Lower lobe of right lung (tissue), 2 donors: ENCODE results near the gene CFAP119. TPM values are rescaled to one million over a fixed set of nuclear protein-coding genes. Genes with fewer than 3 reads are reported as not detected.
A peak's percentile ranks its signal among the peaks of the same experiment; 100 is the strongest.

Experiments
- ATAC-seq, 2 donors: fragments of 200-7000 bp; cut with Tn5 transposase; one replicate each; pipeline ENCODE4 v1.9.1; 2020 to 2022; ENCODE audit warnings: mild to moderate bottlenecking in 2 of 2, moderate library complexity in 2 of 2
- DNase-seq: peaks from one replicate; pipeline ENCODE4 v3.0.0-alpha.2; 2020
- H3K27ac ChIP-seq: fragments of 200-600 bp; one replicate; pipeline ENCODE4 v1.8.0; 2022
- H3K27me3 ChIP-seq: fragments of 200-600 bp; one replicate; pipeline ENCODE4 v1.8.0; 2022; ENCODE audit warnings: low read depth
- H3K36me3 ChIP-seq: fragments of 200-600 bp; one replicate; pipeline ENCODE4 v1.8.0; 2022; ENCODE audit warnings: mild to moderate bottlenecking
- H3K4me1 ChIP-seq: fragments of 200-600 bp; one replicate; pipeline ENCODE4 v1.8.0; 2022
- H3K4me3 ChIP-seq: fragments of 200-600 bp; one replicate; pipeline ENCODE4 v1.8.0; 2022; ENCODE audit warnings: mild to moderate bottlenecking
- H3K9me3 ChIP-seq: fragments of 200-600 bp; one replicate; pipeline ENCODE4 v1.8.0; 2022
- CTCF ChIP-seq: fragments of 200-600 bp; IDR thresholded peaks from one replicate; pipeline ENCODE4 v1.8.0; 2022; ENCODE audit warnings: antibody characterized with exemption, mild to moderate bottlenecking
- intact Hi-C: fragments of 100-400 bp; cut with DNase I; formaldehyde crosslinking; loops from one replicate; pipeline ENCODE4 v1.11.0; 2022
- total RNA-seq: library from RNA; stranded (reverse); fragmentation: NEBNext Ultra II Directional; extraction: Animal tissue kit (Norgen Biotek cat#: 25700); gene quantifications from one replicate; pipeline ENCODE4 v1.2.1, GENCODE V29; 2021
- donor health status: DM: no; HTN: yes; CAD: no; lungs with severe emphysema.

Gene CFAP119
- total RNA-seq, 1 donor from 2014 or later, result 11.1 TPM

DNA sequence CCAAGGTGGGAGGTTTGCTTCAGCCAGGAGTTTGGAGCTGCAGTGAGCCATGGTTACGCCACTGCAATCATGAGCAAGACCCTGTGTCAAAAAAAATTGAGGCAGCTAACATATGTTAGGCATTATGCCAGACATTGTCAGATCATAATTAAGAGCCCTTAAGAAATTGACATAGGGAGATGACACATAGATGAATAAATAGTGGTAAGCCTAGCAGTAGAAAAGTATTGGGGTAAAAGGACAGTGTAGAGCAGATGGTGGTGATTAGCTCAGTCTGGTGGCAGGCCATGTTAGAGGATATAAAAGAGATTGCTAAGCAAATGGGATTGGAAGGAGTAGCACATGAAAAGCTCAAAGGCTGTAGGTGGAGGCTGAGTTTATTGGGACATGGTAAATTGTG lies 40.3 kb downstream of the CFAP119 start:
- intact Hi-C loops, result no loop called here
- no peak for TF ChIP-seq CTCF
- H3K27me3 ChIP-seq, result no peaks in the 10 kb centered on the region
- H3K4me1 ChIP-seq, result no peaks in the 10 kb centered on the region
- H3K9me3 ChIP-seq, result no peaks in the 10 kb centered on the region
- peaks cover 100% of the 10 kb centered on the region for H3K36me3 ChIP-seq
- H3K4me3 ChIP-seq, result no peak overlapping the region
- no peak for ATAC-seq
- no peak for DNase-seq
- no peak overlapping the region for H3K27ac ChIP-seq

- Histone ChIP-seq H3K9me3 (no peaks in the 10 kb centered on the region), H3K4me3 (no peak overlapping the region), H3K27ac (no peak overlapping the region), H3K36me3 (peaks cover 100% of the 10 kb centered on the region), H3K4me1 (no peaks in the 10 kb centered on the region), H3K27me3 (no peaks in the 10 kb centered on the region)
- ATAC-seq (no peak), DNase-seq (no peak)
- no peak for TF ChIP-seq CTCF
- intact Hi-C loops, result no loop called here
Observed at GRCh38 chr16:30721167-30721566, 40.7 kb downstream of the CFAP119 start.

DNA sequence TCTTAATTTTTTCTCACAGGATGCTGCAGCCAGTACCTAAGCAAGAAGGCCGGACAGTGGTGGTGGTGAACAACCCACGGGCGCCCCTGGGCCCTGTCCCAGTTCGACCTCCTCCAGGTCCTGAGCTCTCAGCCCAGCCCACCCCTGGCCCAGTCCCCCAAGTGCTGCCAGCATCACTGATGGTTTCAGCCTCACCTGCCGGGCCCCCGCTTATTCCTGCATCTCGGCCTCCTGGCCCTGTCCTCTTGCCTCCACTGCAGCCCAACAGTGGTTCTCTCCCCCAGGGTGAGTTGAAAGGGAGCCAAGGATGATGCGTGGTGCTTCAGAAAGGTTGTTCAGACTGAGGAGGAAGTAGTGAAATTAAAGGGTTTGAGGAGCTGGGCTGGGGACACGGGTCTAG lies 41.2 kb downstream of the CFAP119 start:
- Histone ChIP-seq H3K36me3 (peaks cover 100% of the 10 kb centered on the region), H3K4me1 (no peaks in the 10 kb centered on the region), H3K27ac (no peak overlapping the region), H3K27me3 (no peaks in the 10 kb centered on the region), H3K4me3 (no peak overlapping the region), H3K9me3 (no peaks in the 10 kb centered on the region)
- ATAC-seq, result no peak
- TF ChIP-seq CTCF, result no peak
- DNase-seq, result no peak
- intact Hi-C loops, result no loop called here

- DNase-seq (no peak), ATAC-seq (no peak)
- H3K36me3 ChIP-seq, result peaks cover 100% of the 10 kb centered on the region
- intact Hi-C loops, result no loop called here
- no peak overlapping the region for H3K4me3 ChIP-seq
- H3K27me3 ChIP-seq, result no peaks in the 10 kb centered on the region
- H3K27ac ChIP-seq, result no peak overlapping the region
- H3K9me3 ChIP-seq, result no peaks in the 10 kb centered on the region
- peaks cover 5% of the 10 kb centered on the region for H3K4me1 ChIP-seq
- no peak for TF ChIP-seq CTCF
Observed at GRCh38 chr16:30720086-30720485, 41.8 kb downstream of the CFAP119 start.

DNA sequence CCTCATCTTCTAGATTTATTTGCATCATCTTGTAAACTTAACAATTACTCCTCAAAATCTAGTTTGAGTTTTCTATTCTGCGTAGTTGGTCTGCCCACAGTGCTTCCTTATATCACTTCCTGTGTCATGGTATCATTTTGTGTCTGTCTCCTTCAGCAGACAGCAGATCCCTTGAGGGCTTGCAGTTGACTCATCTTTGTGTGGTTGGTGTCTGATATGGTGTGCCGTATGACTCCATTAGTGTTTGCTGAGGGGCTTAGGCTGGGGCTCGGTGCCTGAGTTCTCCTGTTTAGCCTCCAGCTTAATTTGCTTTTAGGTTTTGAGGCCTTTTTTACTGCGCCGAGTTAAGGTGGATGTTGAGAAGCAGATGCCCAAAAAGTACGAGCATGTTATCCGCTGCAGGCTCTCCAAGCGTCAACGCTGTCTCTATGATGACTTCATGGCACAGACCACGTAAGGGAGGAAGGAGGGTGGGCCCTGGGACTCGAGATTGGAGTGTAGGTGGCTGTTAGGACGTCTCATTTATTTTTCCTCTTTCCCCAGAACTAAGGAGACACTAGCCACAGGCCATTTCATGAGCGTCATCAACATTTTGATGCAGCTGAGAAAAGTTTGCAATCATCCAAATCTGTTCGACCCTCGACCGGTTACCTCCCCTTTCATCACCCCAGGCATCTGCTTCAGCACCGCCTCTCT lies 46.0 kb downstream of the CFAP119 start:
- Histone ChIP-seq H3K27ac (peak overlapping the region; percentile 59), H3K27me3 (no peaks in the 10 kb centered on the region), H3K4me3 (no peak overlapping the region), H3K36me3 (peaks cover 100% of the 10 kb centered on the region), H3K9me3 (no peaks in the 10 kb centered on the region), H3K4me1 (peaks cover 13% of the 10 kb centered on the region)
- DNase-seq, result no peak
- intact Hi-C loops, result no loop called here
- ATAC-seq, result peak; percentile 58 to 62
- TF ChIP-seq CTCF, result no peak
